ENCODE data around the gene PLCE1.

PLCE1 gene

DNA sequence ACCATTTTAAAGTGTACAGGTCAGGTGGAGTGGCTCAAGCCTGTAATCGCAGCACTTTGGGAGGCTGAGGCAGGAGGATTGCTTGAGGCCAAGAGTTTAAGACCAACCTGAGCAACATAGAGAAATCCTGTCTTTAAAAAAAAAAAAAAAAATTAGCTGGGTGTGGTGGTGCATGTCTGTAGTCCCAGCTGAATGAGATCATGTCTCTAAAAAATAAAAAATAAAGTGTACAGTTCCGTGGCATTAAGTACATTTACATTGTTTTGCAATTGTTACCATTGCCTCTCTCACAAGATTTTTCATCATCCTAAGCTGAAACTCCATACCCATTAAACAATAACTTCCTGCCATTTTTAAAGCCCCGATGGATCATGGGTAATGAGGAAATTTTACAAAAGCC lies 20.6 kb downstream of the PLCE1 start:
- Histone ChIP-seq H3K27ac (no peak overlapping the region), H3K9me3 (peaks cover 6% of the 10 kb centered on the region; the same call in 1 of the 2 replicates), H3K4me3 (no peak overlapping the region)

DNA sequence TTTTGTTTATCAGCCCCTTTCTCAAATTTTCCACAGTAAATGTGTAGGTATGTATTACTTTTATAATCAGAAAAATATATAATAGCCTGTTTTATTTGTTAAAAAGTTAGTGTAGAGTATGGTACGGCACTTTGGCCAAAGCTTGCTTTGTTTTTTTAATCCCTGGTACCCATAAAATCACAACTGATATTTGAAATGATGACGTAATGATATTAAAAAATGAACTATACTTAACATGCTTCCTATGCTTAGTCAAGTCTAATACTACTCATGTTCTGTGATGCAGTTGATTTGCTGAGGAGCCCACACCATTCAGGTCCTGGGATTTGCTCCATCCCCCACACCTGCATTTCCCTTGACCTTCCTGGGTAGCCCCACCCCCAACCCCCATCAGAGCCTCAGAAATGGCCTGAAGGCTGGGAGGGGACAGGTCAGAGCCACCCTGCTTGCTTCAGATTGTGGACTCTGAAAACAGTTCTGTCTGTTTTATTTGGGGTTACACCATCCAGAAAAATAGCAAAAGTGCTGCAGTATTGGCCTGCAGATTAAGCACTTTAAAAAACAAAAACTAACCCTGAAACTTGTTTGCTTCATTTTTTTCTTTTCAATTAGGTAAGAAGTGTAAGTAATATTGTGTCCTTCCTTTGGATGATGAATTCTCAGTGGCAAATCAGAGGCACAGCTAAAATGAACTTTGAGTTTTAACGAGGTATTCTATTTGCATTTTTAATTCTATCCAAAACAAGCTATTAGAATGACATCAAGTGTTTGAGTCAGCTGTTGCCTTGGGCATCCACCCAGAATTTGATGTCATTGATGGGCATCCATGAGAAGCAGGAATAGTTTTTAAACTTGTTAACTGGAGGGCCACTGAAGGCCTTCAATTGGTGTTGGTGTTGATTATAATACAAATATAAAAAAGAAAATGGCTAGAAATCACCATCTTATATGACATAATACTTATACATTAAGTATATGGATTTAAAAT lies 23.3 kb downstream of the PLCE1 start:
- Histone ChIP-seq H3K9ac (no peak overlapping the region), H3K4me2 (no peak overlapping the region), H3K9me3 (no peaks in the 10 kb centered on the region), H3K27me3 (no peaks in the 10 kb centered on the region), H3K4me1 (no peaks in the 10 kb centered on the region), H3K36me3 (no peaks in the 10 kb centered on the region), H3K4me3 (no peak overlapping the region), H4K20me1 (no peaks in the 10 kb centered on the region), H3K27ac (no peak overlapping the region)
- no peak for TF ChIP-seq Cebpa-rat (IDR thresholded peaks at IDR 0.05)

More for the DNA sequence above, 20.6 kb downstream of the PLCE1 start:
- Histone ChIP-seq H3K27me3 (no peaks in the 10 kb centered on the region), H3K4me1 (no peaks in the 10 kb centered on the region), H4K20me1 (no peaks in the 10 kb centered on the region), H3K9ac (no peak overlapping the region), H3K4me2 (no peak overlapping the region), H3K36me3 (no peaks in the 10 kb centered on the region)
- no peak for TF ChIP-seq Cebpa-rat (IDR thresholded peaks at IDR 0.05)

DNA sequence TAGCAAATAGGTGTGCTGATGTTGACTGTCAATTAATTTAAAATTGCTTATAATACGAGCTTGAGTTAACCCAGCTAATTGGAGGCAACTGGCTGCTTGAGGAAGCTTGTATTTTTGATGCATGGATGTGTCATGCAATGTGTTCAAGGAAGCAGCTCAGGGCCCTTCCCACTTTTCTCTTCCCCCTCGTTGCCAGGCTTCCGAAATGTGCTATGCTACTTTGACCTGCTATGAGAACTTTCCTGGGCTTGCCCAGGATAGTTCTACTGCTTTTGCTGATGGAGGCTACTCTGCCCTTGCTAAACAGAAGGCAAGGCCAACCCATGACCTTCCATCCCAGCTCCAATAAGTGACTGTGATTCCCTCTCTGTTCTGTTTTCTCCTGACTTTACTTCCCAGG lies 24.4 kb downstream of the PLCE1 start:
- no peak overlapping the region for H3K9ac ChIP-seq
- no peak for TF ChIP-seq Cebpa-rat (IDR thresholded peaks at IDR 0.05)
- no peak overlapping the region for H3K27ac ChIP-seq
- H3K4me1 ChIP-seq, result no peaks in the 10 kb centered on the region
- no peak overlapping the region for H3K4me2 ChIP-seq
- no peak overlapping the region for H3K4me3 ChIP-seq
- H4K20me1 ChIP-seq, result no peaks in the 10 kb centered on the region
- H3K9me3 ChIP-seq, result no peaks in the 10 kb centered on the region
- no peaks in the 10 kb centered on the region for H3K36me3 ChIP-seq
- H3K27me3 ChIP-seq, result no peaks in the 10 kb centered on the region

DNA sequence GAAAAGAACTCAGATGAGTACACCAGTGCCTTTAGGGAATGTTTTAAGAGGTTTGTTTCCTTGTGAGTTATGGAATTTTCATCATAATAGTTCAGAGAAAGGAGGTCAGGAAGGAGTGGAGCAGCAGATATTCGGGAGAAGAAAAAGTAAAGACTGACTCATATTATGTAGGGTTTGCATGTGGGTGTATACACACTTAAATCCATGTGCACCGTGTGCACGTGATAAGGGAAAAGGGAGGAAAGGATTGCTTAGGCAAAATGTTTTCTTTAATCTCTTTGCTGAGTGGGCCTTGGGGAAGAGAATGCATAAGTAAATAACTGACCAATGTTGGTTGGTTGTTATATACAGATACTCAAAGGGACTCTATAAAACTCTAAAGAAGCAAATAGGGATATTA lies 30.2 kb downstream of the PLCE1 start:
- TF ChIP-seq Cebpa-rat (IDR thresholded peaks at IDR 0.05), result no peak
- H3K4me3 ChIP-seq, result no peak overlapping the region

DNA sequence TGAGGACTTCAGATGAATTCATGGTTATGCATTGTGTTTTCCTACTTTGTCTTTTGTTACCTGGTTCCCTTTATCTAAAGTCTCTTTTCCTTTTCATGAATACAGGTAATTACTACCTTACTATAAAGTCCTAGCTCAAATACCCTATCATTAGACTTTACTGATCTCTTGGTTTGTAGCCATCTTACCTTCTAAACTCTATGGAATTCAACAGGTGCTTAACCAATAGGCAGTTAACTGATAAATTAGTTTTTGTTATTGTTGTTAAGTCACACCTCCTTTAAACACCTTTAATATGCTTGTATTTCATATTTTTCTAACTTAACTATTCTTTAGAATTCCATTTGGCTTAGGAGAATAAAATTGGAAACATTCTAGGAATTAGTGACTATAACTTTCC lies 30.7 kb downstream of the PLCE1 start:
- Histone ChIP-seq H3K36me3 (no peaks in the 10 kb centered on the region), H3K9me3 (peaks cover 16% of the 10 kb centered on the region), H3K4me2 (no peak overlapping the region), H4K20me1 (no peaks in the 10 kb centered on the region), H3K27me3 (no peaks in the 10 kb centered on the region), H3K27ac (no peak overlapping the region), H3K4me3 (no peak overlapping the region), H3K4me1 (no peaks in the 10 kb centered on the region), H3K9ac (no peak overlapping the region)
- no peak for TF ChIP-seq Cebpa-rat (IDR thresholded peaks at IDR 0.05)

More for the DNA sequence above, 30.2 kb downstream of the PLCE1 start:
- Histone ChIP-seq H3K36me3 (no peaks in the 10 kb centered on the region), H3K4me2 (no peak overlapping the region), H3K9me3 (peaks cover 11% of the 10 kb centered on the region), H3K9ac (no peak overlapping the region), H4K20me1 (no peaks in the 10 kb centered on the region), H3K27ac (no peak overlapping the region), H3K4me1 (no peaks in the 10 kb centered on the region), H3K27me3 (no peaks in the 10 kb centered on the region)

DNA sequence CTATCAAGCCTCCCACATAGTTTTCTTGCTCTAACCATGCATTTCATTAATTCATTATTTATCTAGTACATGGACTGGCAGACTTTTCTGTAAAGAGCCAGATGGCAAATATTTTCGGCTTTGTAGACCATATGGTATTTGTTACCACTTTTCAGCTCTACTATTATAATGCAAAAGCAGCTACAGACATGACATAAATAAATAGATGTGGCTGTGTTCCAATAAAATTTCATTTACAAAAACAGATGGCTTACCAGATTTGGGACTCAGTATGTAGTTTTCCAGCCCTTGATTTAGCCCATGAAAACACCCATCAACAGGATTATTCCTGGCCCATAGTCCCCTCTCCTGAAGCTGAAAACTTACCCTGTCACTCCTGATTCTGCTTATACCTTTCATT lies 32.1 kb downstream of the PLCE1 start:
- H3K27me3 ChIP-seq, result no peaks in the 10 kb centered on the region
- no peaks in the 10 kb centered on the region for H4K20me1 ChIP-seq

DNA sequence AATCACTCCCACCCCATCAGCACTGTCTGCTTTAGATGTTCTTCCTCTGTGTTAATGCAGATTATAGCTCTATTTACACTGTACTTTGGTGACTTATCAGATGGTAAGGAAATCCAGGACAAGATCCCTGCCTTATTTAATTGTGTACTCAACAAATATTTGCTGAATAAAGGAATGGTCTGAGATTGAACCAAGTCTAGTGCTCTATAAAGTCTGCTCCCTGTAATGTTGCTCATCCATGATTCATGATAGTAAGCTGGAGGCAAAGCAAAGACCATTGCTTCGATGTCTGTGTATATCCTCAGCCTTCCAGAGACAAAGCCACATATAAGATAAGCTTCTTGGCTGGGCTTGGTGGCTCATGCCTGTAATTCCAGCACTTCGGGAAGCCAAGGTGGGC lies 33.5 kb downstream of the PLCE1 start:
- Histone ChIP-seq H3K4me3 (no peak overlapping the region), H3K9me3 (peaks cover 29% of the 10 kb centered on the region), H3K4me1 (no peaks in the 10 kb centered on the region), H3K9ac (no peak overlapping the region), H4K20me1 (no peaks in the 10 kb centered on the region), H3K27ac (no peak overlapping the region), H3K4me2 (no peak overlapping the region), H3K27me3 (no peaks in the 10 kb centered on the region), H3K36me3 (no peaks in the 10 kb centered on the region)
- no peak for TF ChIP-seq Cebpa-rat (IDR thresholded peaks at IDR 0.05)

More for the DNA sequence above, 32.1 kb downstream of the PLCE1 start:
- no peak overlapping the region for H3K27ac ChIP-seq
- H3K4me3 ChIP-seq, result no peak overlapping the region
- H3K36me3 ChIP-seq, result no peaks in the 10 kb centered on the region
- H3K9me3 ChIP-seq, result peaks cover 29% of the 10 kb centered on the region
- H3K4me1 ChIP-seq, result no peaks in the 10 kb centered on the region
- no peak overlapping the region for H3K4me2 ChIP-seq
- H3K9ac ChIP-seq, result no peak overlapping the region
- no peak for TF ChIP-seq Cebpa-rat (IDR thresholded peaks at IDR 0.05)

DNA sequence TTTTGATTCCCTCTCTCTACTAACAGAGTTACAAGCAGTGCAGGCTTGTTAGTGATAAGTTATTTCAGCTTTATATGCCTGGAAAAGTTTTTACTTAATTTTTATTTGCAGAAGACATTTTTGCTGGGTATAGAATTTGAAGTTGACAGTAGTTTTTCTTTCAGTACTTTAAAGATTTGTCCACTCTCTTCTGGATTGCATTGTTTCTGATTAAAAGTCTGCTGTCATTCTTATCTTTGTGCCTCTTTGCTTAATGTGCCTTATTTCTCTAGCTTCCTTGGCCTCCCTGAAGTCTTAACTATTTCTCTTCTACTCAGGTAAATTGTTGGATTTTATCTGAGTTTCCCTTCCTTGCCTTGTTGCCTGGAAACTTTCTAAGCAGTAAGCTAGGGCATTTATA lies 36.2 kb downstream of the PLCE1 start:
- Histone ChIP-seq H3K27me3 (no peaks in the 10 kb centered on the region), H4K20me1 (no peaks in the 10 kb centered on the region), H3K4me2 (no peak overlapping the region), H3K9ac (no peak overlapping the region), H3K36me3 (no peaks in the 10 kb centered on the region), H3K27ac (no peak overlapping the region), H3K9me3 (peaks cover 29% of the 10 kb centered on the region), H3K4me3 (no peak overlapping the region), H3K4me1 (no peaks in the 10 kb centered on the region)
- TF ChIP-seq Cebpa-rat (IDR thresholded peaks at IDR 0.05), result no peak

DNA sequence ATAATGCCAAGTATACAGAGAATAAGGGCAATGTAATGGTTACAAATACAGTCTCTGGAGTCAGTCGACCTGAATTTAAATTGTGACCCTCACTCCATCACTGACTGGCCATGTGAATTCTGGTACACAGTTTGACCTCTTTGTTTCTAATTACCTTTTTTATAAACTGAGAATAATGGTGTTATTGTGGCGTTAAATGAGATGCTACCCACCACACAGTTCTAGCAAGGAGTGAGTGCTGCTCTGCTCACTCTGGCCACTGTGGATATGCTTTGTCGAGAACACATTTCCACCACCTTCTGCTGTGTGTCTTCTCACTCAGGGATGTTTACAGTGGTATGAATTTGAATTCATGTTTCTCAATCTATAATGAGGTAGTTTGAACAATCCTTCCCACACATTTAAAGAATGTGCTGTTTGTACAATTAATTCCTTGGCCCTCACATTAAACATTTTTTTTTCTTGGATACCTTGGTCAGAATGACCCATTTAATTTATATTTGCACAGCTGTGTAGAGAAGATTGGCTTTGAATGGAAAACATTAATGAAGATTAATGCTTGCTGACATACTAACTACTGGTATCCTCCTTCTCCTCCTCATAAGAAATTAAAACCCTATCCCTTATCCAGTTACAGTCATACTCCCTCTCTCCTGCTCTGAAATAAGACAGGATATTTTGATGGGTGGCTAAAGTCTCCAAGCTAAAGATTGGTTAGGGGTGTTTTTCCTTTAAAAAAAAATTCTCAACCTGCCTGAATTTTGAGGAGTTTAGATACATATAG lies 42.4 kb downstream of the PLCE1 start:
- no peak overlapping the region for H3K4me3 ChIP-seq
- H3K36me3 ChIP-seq, result no peaks in the 10 kb centered on the region
- no peaks in the 10 kb centered on the region for H3K4me1 ChIP-seq
- no peaks in the 10 kb centered on the region for H3K9me3 ChIP-seq
- no peaks in the 10 kb centered on the region for H4K20me1 ChIP-seq
- no peak overlapping the region for H3K4me2 ChIP-seq
- no peaks in the 10 kb centered on the region for H3K27me3 ChIP-seq
- no peak overlapping the region for H3K27ac ChIP-seq
- no peak for TF ChIP-seq Cebpa-rat (IDR thresholded peaks at IDR 0.05)
- no peak overlapping the region for H3K9ac ChIP-seq

DNA sequence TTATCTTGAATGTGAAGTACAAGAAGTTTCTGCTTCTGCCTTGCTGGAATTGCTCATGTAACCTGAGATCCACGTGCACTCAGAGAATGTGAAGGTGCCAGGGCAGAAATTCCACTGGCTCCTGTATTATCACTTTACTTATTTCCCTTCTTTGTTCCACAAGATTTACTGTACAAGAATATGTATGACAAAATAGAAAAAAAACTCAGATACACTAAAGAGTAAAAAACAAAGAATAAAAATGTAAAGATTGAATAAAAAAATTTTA lies 43.0 kb downstream of the PLCE1 start:
- Histone ChIP-seq H3K27ac (no peak overlapping the region), H3K9me3 (no peaks in the 10 kb centered on the region), H3K9ac (no peak overlapping the region), H3K4me1 (no peaks in the 10 kb centered on the region), H3K4me2 (no peak overlapping the region), H3K36me3 (no peaks in the 10 kb centered on the region), H3K4me3 (no peak overlapping the region), H4K20me1 (no peaks in the 10 kb centered on the region), H3K27me3 (no peaks in the 10 kb centered on the region)
- TF ChIP-seq Cebpa-rat (IDR thresholded peaks at IDR 0.05), result no peak

Measured in BLaER1 (cell line).